Body of pancreas (tissue), 4 donors: ENCODE measurements around the gene RAD51B. TPM values are rescaled to one million over a fixed set of nuclear protein-coding genes. Genes with fewer than 3 reads are reported as not detected.

Experiments used
- ATAC-seq: fragments of 150-250 bp; one replicate; pipeline ENCODE4 v1.9.1; 2016
- DNase-seq, 4 donors: peaks; one replicate each; pipeline ENCODE4 v3.0.0-alpha.2; 2019
- H3K27ac ChIP-seq, 4 donors: fragments of 200-600 bp; sonication (generic); 1 replicate in 3 of 4; 2 replicates in 1 of 4; pipeline versions ENCODE4 v1.5.1 to v1.6.1; 2016 to 2019; ENCODE audit warnings: mild to moderate bottlenecking in 1 of 4, mixed read lengths in 1 of 4, moderate library complexity in 1 of 4
- H3K27me3 ChIP-seq, 2 donors: fragments of 200-600 bp; sonication (generic); one replicate each; pipeline ENCODE4 v1.6.0; 2016; ENCODE audit warnings: mild to moderate bottlenecking in 1 of 2
- H3K36me3 ChIP-seq, 2 donors: fragments of 200-600 bp; sonication (generic); replicated peaks in 1 of 2; 2 replicates each; pipeline ENCODE4 v1.5.1; 2016; ENCODE audit warnings: low read depth in 2 of 2; ENCODE audit not compliant: insufficient read depth in 1 of 2
- H3K4me1 ChIP-seq: fragments of 200-600 bp; sonication (generic); one replicate; pipeline ENCODE4 v1.6.0; 2016
- H3K4me3 ChIP-seq, 2 donors: fragments of 200-600 bp; sonication (generic); 1 replicate in 1 of 2; 2 replicates in 1 of 2; pipeline ENCODE4 v1.5.1; 2016 to 2019
- H3K9me3 ChIP-seq, 3 donors: fragments of 200-600 bp; sonication (generic); 1 replicate in 2 of 3; 2 replicates in 1 of 3; pipeline ENCODE4 v1.5.1; 2016
- POLR2A ChIP-seq, 3 donors: fragments of 450-650 bp; IDR thresholded peaks; one replicate each; pipeline ENCODE4 v1.6.1; 2016; ENCODE audit warnings: antibody characterized with exemption in 3 of 3, mild to moderate bottlenecking in 2 of 3
- WGBS, 2 donors: methylation state at CpG; one replicate each; pipeline ENCODE4 v1.1.5; 2017; 5-methylcytosine and 5-hydroxymethylcytosine counted together
- intact Hi-C: fragments of 100-400 bp; cut with DNase I; formaldehyde crosslinking; loops from one replicate; pipeline ENCODE4 v1.15.1; 2023
- total RNA-seq, 2 donors: library from RNA; depleted of rRNA; stranded (reverse); fragments of >200 nt; gene quantifications; one replicate each; pipeline ENCODE4 v1.1.0, GENCODE V29; 2016
- TF ChIP-seq, protein P1 (sequence below), 7 experiments: fragments of 450-650 bp in 4 of 7; fragments of 200-600 bp in 3 of 7; sonication (generic) in 3 of 7; IDR thresholded peaks; one replicate each; pipeline ENCODE4 v1.5.1; 2016 to 2019; ENCODE audit warnings: antibody characterized with exemption in 7 of 7

The RAD51B gene
- total RNA-seq, 2 donors from 2014 or later, result 12.2 to 29.6 TPM

DNA sequence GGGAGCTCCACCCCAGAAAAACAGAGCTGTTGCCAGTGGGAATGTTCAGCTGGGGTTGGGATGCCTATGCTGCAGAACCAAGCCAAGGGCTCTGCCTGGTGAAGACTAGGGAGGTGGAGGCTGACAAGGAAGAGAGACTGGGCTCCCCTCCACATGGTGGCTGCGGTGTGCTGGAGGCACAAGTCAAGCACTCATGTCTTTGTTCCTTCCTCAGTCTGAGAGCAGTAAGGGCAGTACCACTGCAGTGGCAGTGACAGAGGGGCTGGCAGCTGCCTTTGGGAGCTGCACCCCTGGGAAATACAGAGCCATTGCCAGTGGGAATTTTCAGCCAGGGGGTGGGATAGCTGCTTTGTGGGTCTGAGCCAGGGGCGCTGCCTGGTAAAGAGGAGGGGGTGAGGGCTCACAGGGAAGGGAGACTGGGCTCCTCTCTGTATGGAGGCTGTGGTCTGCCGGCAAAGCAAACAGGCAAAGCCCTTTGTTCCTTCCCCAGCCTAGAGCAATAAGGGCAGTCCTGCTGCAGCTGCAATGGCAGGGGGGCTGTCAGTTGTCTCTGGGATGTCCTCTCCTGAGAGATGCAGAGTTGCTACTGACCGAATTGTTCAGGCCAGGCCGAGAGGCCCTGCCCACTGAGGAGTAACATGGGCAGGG lies 255.9 kb downstream of the RAD51B start:
- Histone ChIP-seq H3K4me1 (no peaks in the 10 kb centered on the region), H3K27me3 (no peaks in the 10 kb centered on the region), H3K36me3 (no peaks in the 10 kb centered on the region), H3K9me3 (no peaks in the 10 kb centered on the region), H3K4me3 (no peak overlapping the region), H3K27ac (no peak overlapping the region)
- ATAC-seq (no peak), DNase-seq (no peak)
- intact Hi-C loops, result no loop called here
- TF ChIP-seq, protein P1, sequence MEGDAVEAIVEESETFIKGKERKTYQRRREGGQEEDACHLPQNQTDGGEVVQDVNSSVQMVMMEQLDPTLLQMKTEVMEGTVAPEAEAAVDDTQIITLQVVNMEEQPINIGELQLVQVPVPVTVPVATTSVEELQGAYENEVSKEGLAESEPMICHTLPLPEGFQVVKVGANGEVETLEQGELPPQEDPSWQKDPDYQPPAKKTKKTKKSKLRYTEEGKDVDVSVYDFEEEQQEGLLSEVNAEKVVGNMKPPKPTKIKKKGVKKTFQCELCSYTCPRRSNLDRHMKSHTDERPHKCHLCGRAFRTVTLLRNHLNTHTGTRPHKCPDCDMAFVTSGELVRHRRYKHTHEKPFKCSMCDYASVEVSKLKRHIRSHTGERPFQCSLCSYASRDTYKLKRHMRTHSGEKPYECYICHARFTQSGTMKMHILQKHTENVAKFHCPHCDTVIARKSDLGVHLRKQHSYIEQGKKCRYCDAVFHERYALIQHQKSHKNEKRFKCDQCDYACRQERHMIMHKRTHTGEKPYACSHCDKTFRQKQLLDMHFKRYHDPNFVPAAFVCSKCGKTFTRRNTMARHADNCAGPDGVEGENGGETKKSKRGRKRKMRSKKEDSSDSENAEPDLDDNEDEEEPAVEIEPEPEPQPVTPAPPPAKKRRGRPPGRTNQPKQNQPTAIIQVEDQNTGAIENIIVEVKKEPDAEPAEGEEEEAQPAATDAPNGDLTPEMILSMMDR (IDR thresholded peaks at IDR 0.05), result no peak
- TF ChIP-seq POLR2A (IDR thresholded peaks at IDR 0.05), result no peak
- WGBS, 2 donors, result 98% methylated on average over 4 to 5 of the region's 5 CpGs

DNA sequence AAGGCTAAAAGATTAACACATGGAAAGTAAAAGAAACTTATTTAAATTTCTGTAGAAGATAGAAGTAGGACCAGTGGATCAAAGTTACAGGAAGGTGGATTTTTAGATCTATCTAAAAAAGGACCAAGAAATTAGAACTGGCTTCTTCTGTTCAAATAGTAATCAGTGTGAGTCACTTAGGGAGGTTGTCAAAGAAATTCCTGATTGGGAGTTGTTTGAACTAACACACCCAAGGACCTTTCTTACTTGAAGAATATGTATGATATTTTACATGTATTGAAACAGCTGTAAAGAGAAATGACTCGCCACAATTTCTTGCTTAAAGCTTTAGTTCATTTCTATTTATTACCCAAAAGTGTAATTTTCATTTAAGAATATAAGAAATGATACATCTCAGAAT lies 256.9 kb downstream of the RAD51B start:
- WGBS, 2 donors, result 53 to 70% methylated on average over 1 of the region's 1 CpG
- H3K36me3 ChIP-seq, result no peaks in the 10 kb centered on the region
- no peaks in the 10 kb centered on the region for H3K9me3 ChIP-seq
- ATAC-seq (no peak), DNase-seq (no peak)
- intact Hi-C loops, result no loop called here
- no peaks in the 10 kb centered on the region for H3K4me1 ChIP-seq
- H3K27me3 ChIP-seq, result no peaks in the 10 kb centered on the region
- TF ChIP-seq, protein P1 (IDR thresholded peaks at IDR 0.05), result no peak
- TF ChIP-seq POLR2A (IDR thresholded peaks at IDR 0.05), result no peak
- H3K27ac ChIP-seq, result no peak overlapping the region
- no peak overlapping the region for H3K4me3 ChIP-seq

DNA sequence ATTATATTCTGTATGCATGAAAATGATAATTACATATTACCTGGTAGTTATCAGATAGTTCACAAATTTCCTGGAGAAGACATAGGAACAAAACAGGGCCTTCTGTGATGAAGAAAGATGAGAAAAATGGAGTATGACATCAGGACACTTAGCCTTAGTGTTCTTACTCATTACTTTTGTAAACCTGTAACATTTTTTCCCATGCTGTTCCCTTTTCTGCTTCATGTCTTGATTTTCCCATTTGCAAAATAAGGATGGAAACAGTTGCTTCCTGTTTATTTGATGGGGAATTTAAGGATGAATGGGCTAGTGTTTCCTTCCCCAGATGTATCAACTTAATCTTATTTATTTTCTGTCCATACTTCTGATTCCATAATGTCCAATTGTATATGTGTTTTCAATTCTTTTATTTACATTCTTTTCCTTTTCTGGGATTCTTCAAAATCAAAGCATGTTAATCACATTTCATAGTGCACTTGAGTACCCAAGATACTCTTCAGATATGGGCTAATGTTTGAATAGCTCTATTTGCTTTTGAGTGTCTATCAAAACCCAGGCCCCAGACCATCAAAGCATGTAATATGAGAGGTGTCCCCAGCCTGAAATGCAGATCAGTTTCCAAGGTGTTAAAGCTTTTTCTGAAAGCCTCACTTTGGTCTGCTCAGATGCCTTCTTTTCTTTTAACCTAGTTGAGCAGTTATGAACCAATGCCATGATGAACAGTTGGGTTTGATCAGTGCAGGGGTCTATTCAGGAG lies 260.5 kb downstream of the RAD51B start:
- Histone ChIP-seq H3K27ac (no peak overlapping the region), H3K4me1 (no peaks in the 10 kb centered on the region), H3K27me3 (no peaks in the 10 kb centered on the region), H3K36me3 (no peaks in the 10 kb centered on the region), H3K9me3 (no peaks in the 10 kb centered on the region), H3K4me3 (no peak overlapping the region)
- DNase-seq (no peak), ATAC-seq (no peak)
- intact Hi-C loops, result no loop called here
- TF ChIP-seq, protein P1 (IDR thresholded peaks at IDR 0.05), result no peak
- no peak for TF ChIP-seq POLR2A (IDR thresholded peaks at IDR 0.05)

DNA sequence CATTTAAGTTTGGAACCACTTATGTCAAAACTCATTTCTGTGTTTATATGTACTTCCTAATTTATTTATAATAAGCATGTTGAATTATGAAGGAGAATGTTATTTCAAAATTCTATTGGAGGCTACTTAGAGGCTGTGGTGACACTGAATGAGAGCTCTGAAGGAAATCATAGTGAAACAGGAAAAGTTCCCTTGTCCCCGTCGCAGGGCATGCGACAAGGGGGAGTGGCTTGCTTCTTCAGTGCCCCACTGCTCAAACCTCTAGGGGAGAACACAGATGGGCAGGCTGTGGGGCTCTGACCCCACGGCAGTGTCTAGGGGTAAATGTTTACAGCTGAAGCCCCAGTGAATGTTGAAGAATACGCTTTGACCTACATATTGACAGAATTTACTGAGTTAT lies 261.9 kb downstream of the RAD51B start:
- Histone ChIP-seq H3K36me3 (no peaks in the 10 kb centered on the region), H3K4me1 (peaks cover 6% of the 10 kb centered on the region), H3K27me3 (no peaks in the 10 kb centered on the region), H3K9me3 (no peaks in the 10 kb centered on the region), H3K4me3 (no peak overlapping the region), H3K27ac (no peak overlapping the region)
- intact Hi-C loops, result no loop called here
- WGBS, 2 donors, result 89 to 92% methylated on average over 5 of the region's 5 CpGs
- no peak for TF ChIP-seq POLR2A (IDR thresholded peaks at IDR 0.05)
- TF ChIP-seq, protein P1 (IDR thresholded peaks at IDR 0.05), result no peak
- ATAC-seq (no peak), DNase-seq (no peak)
